Panc1 (cell line): Measurements from ENCODE around the gene ZFR2. TPM values are rescaled to one million over a fixed set of nuclear protein-coding genes. Genes with fewer than 3 reads are reported as not detected.

Source experiments
- ATAC-seq: fragments of 200-7000 bp; cut with Tn5 transposase; 2 replicates; pipeline ENCODE4 v1.9.1; 2020; ENCODE audit warnings: mild to moderate bottlenecking, moderate library complexity
- BruUV-seq: library from RNA; stranded (reverse); fragments of 400-500 nt; replicated peaks from 2 replicates; lab custom pipeline; 2021; lab: Mats Ljungman, UMichigan
- CTCF ChIA-PET: fragments of 300-600 bp; sonication (Branson Sonifier 250); formaldehyde crosslinking; loops from one replicate; lab custom pipeline; 2022; ENCODE audit warnings: antibody characterized with exemption; lab: Charles Lee
- POLR2A ChIA-PET: fragments of 300-600 bp; sonication (Branson Sonifier 250); formaldehyde crosslinking; loops from one replicate; lab custom pipeline; 2022; ENCODE audit warnings: antibody characterized with exemption; lab: Charles Lee
- DNase-seq: peaks from one replicate; pipeline ENCODE4 v3.0.0-alpha.2; 2010; ENCODE audit warnings: low read depth, low spot score
- H3K27ac ChIP-seq: 2 replicates; pipeline ENCODE4 v1.5.1; 2011; ENCODE audit warnings: mild to moderate bottlenecking, low read length, inconsistent platforms
- H3K27me3 ChIP-seq: fragments of 200-500 bp; sonication (Bioruptor generic); 2 replicates; pipeline ENCODE4 v1.6.0; 2014; ENCODE audit warnings: low read length, inconsistent platforms; ENCODE audit not compliant: control insufficient read depth, insufficient read depth
- H3K36me3 ChIP-seq: fragments of 200-500 bp; sonication (Bioruptor generic); 2 replicates; pipeline ENCODE4 v1.5.1; 2014; ENCODE audit warnings: inconsistent platforms, mild to moderate bottlenecking, low read length, moderate library complexity; ENCODE audit not compliant: control insufficient read depth, insufficient read depth
- H3K4me1 ChIP-seq: 2 replicates; pipeline ENCODE4 v1.5.1; 2011; ENCODE audit warnings: inconsistent platforms, mild to moderate bottlenecking, low read length, moderate library complexity; ENCODE audit not compliant: control insufficient read depth, insufficient read depth
- H3K4me3 ChIP-seq, 2 experiments: 2 replicates each; pipeline ENCODE4 v1.5.1; 2011 to 2012; ENCODE audit warnings: low read depth in 2 of 2, low read length in 2 of 2, mild to moderate bottlenecking in 2 of 2, inconsistent platforms in 1 of 2, moderate library complexity in 1 of 2
- H3K9me3 ChIP-seq: fragments of 200-500 bp; sonication (Bioruptor generic); 2 replicates; pipeline ENCODE4 v1.5.1; 2014; ENCODE audit warnings: low read depth, mild to moderate bottlenecking, inconsistent platforms, low read length, moderate library complexity; ENCODE audit not compliant: control insufficient read depth, insufficient read depth
- POLR2AphosphoS5 ChIP-seq: IDR thresholded peaks from 2 replicates; pipeline ENCODE4 v1.6.1; 2012; ENCODE audit warnings: mild to moderate bottlenecking, low read depth, low read length, moderate library complexity
- SIN3A ChIP-seq: IDR thresholded peaks from 2 replicates; pipeline ENCODE4 v1.6.1; 2012; ENCODE audit warnings: low read depth, mild to moderate bottlenecking, low read length, moderate library complexity, borderline replicate concordance; ENCODE audit not compliant: insufficient read depth
- TCF7L2 ChIP-seq: IDR thresholded peaks from 2 replicates; pipeline ENCODE4 v1.6.1; 2011; ENCODE audit warnings: mild to moderate bottlenecking, low read depth, low read length, inconsistent platforms
- in situ Hi-C: cut with HindIII; loops from 2 replicates; pipeline ENCODE4 v1.10.0; 2016; ENCODE audit warnings: low sequenced_read_pairs, low pct_unique_long_range_greater_than_20kb
- intact Hi-C: fragments of 100-400 bp; cut with micrococcal nuclease; formaldehyde crosslinking; loops from one replicate; pipeline ENCODE4 v1.10.0; 2022; ENCODE audit not compliant: unreplicated experiment
- total RNA-seq: library from RNA; stranded (reverse); gene quantifications from one replicate; pipeline ENCODE4 v1.2.1, GENCODE V29; 2021; ENCODE audit not compliant: unreplicated experiment
- TF ChIP-seq, protein P1 (sequence below): fragments of 450-650 bp; IDR thresholded peaks from 2 replicates; pipeline ENCODE4 v1.5.1; 2017; ENCODE audit warnings: mild to moderate bottlenecking
- TF ChIP-seq, protein P2 (sequence below), 2 experiments: IDR thresholded peaks; 2 replicates each; pipeline ENCODE4 v1.6.1; 2011 to 2012; ENCODE audit warnings: low read depth in 2 of 2, control low read depth in 1 of 2, low read length in 1 of 2, mild to moderate bottlenecking in 1 of 2, moderate library complexity in 1 of 2; ENCODE audit not compliant: insufficient read depth in 1 of 2

Gene ZFR2
- total RNA-seq, 1 experiment from 2014 or later: 0.74 TPM

DNA sequence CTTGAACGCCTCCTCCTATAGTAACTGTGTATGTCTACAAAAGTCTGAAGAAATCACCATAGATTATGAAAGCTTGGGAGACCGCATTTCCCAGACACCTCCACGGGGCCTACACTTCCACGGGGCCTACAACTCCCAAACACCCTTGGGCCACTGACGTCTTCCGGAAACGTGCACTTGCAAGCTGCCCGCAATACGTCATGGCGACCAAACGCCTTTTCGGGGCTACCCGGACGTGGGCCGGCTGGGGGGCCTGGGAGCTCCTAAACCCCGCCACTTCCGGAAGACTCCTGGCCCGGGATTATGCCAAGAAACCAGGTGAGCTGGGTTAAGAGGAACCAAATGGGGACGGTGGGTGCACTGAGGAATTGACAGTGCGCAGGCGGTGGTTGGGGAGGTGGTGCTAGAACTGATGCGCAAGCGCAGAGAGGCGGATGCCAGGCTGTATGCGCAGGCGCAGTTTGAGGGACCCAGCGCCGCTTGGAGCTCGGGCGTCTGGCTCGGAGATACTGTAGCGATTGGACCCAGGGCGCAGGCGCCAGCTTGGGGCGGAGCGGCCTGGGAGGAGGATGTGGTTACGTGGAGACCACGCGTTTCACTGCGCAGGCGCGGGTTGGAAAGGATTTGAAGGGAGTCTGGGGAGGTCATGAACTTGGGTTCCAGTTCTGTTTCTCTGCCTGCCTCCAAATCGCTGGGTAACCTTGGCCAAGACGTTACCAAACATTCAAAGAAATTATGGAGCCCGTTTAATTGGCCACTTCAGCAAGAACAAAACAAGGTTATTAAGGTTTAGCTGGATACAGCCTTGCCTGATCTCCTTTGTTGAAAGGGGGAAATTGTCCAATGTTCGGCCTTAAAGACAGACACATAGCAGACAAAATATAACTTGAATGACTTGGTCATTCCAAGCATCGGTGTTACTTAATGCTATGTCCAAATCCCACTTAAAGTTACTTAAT lies 106.1 kb downstream of the ZFR2 start, which contains the start of gene MRPL54:
Gene MRPL54, plus strand, starts transcription at position 182 of the 959 bp plus-strand sequence. Its CDS starts 19 bp downstream, at position 201.
- ATAC-seq: peak; percentile 95
- TSS peak; percentile 99 for BruUV-seq
- Histone ChIP-seq H3K27me3 (no peaks in the 10 kb centered on the region), H3K4me3 (peak within 1 kb of the TSS; percentile 97 to 98), H3K27ac (peak within 1 kb of the TSS; percentile 93), H3K9me3 (no peaks in the 10 kb centered on the region), H3K36me3 (peaks cover 4% of the 10 kb centered on the region; the same call in 1 of the 2 replicates), H3K4me1 (peaks cover 9% of the 10 kb centered on the region)
- TF ChIP-seq, protein P1, sequence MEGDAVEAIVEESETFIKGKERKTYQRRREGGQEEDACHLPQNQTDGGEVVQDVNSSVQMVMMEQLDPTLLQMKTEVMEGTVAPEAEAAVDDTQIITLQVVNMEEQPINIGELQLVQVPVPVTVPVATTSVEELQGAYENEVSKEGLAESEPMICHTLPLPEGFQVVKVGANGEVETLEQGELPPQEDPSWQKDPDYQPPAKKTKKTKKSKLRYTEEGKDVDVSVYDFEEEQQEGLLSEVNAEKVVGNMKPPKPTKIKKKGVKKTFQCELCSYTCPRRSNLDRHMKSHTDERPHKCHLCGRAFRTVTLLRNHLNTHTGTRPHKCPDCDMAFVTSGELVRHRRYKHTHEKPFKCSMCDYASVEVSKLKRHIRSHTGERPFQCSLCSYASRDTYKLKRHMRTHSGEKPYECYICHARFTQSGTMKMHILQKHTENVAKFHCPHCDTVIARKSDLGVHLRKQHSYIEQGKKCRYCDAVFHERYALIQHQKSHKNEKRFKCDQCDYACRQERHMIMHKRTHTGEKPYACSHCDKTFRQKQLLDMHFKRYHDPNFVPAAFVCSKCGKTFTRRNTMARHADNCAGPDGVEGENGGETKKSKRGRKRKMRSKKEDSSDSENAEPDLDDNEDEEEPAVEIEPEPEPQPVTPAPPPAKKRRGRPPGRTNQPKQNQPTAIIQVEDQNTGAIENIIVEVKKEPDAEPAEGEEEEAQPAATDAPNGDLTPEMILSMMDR: no peak
- TF ChIP-seq, protein P2, sequence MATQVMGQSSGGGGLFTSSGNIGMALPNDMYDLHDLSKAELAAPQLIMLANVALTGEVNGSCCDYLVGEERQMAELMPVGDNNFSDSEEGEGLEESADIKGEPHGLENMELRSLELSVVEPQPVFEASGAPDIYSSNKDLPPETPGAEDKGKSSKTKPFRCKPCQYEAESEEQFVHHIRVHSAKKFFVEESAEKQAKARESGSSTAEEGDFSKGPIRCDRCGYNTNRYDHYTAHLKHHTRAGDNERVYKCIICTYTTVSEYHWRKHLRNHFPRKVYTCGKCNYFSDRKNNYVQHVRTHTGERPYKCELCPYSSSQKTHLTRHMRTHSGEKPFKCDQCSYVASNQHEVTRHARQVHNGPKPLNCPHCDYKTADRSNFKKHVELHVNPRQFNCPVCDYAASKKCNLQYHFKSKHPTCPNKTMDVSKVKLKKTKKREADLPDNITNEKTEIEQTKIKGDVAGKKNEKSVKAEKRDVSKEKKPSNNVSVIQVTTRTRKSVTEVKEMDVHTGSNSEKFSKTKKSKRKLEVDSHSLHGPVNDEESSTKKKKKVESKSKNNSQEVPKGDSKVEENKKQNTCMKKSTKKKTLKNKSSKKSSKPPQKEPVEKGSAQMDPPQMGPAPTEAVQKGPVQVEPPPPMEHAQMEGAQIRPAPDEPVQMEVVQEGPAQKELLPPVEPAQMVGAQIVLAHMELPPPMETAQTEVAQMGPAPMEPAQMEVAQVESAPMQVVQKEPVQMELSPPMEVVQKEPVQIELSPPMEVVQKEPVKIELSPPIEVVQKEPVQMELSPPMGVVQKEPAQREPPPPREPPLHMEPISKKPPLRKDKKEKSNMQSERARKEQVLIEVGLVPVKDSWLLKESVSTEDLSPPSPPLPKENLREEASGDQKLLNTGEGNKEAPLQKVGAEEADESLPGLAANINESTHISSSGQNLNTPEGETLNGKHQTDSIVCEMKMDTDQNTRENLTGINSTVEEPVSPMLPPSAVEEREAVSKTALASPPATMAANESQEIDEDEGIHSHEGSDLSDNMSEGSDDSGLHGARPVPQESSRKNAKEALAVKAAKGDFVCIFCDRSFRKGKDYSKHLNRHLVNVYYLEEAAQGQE (IDR thresholded peaks at IDR 0.05; ENCODE audit: insufficient read depth in 1 of 2, low read depth in 2 of 2, low read length in 1 of 2): no peak
- TF ChIP-seq SIN3A: 0 out of 2 replicates have a peak, but pooled peaks have one; percentile 57
- peak; percentile 75; the same call in 1 of the 2 replicates for TF ChIP-seq TCF7L2
- peak; percentile 86 for TF ChIP-seq POLR2AphosphoS5
- in situ Hi-C loops (no loop called here), intact Hi-C loops (no loop called here)
- ChIA-PET POLR2A (interaction anchor here (0.5 to 1.3 kb wide), 2 partner anchors 14 to 16 kb away, joined by 5 to 18 read pairs; no protein-coding TSS in a partner anchor), CTCF (interaction anchor here (0.5 to 0.6 kb wide), 4 partner anchors 24 to 289 kb away, joined by 3 to 6 read pairs (median 4); no protein-coding TSS in a partner anchor)
- DNase-seq: peak; percentile 91

DNA sequence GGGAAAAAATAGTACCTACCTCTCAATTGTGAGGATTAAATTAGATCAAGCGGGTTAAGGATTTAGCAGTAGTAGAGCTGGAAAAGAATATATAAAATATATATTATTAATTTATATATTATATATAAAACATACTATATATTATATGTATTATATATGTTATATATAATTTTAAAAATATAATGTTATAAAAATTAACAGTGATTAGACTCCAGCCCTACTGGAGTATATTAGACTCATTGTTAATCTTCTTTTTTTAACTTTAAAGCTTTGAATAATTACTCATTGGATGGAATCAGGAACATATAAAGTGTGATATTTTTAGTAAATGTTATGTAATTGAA lies 106.7 kb downstream of the ZFR2 start:
- BruUV-seq: no TSS peak
- Histone ChIP-seq H3K4me3 (peak overlapping the region; percentile 97 to 98), H3K36me3 (peaks cover 4% of the 10 kb centered on the region; the same call in 1 of the 2 replicates), H3K9me3 (no peaks in the 10 kb centered on the region), H3K4me1 (peaks cover 9% of the 10 kb centered on the region), H3K27ac (peak overlapping the region; percentile 93), H3K27me3 (no peaks in the 10 kb centered on the region)
- intact Hi-C loops: no loop called here
- POLR2A ChIA-PET: interaction anchor here (0.5 to 1.3 kb wide), 2 partner anchors 13 to 15 kb away, joined by 5 to 18 read pairs; no protein-coding TSS in a partner anchor
- CTCF ChIA-PET: interaction anchor here (0.5 kb wide), 2 partner anchors 25 to 290 kb away, joined by 3 to 5 read pairs; no protein-coding TSS in a partner anchor
- in situ Hi-C loops: no loop called here
- no peak for DNase-seq
- no peak for TF ChIP-seq SIN3A
- TF ChIP-seq, protein P1: no peak
- TF ChIP-seq TCF7L2: no peak
- TF ChIP-seq, protein P2 (IDR thresholded peaks at IDR 0.05; ENCODE audit: insufficient read depth in 1 of 2, low read depth in 2 of 2, low read length in 1 of 2): no peak
- TF ChIP-seq POLR2AphosphoS5: no peak
- no peak for ATAC-seq
